NCI-H69 (cell line): ENCODE results near the gene LRFN2.

Source experiments
- DNase-seq: peaks from one replicate; lab custom pipeline; 2025; lab: John Stamatoyannopoulos, UW

The LRFN2 gene

GRCh38 chr6:40543776-40544175 is 43.4 kb downstream of the LRFN2 start:
- peak; percentile 59 for DNase-seq

DNA sequence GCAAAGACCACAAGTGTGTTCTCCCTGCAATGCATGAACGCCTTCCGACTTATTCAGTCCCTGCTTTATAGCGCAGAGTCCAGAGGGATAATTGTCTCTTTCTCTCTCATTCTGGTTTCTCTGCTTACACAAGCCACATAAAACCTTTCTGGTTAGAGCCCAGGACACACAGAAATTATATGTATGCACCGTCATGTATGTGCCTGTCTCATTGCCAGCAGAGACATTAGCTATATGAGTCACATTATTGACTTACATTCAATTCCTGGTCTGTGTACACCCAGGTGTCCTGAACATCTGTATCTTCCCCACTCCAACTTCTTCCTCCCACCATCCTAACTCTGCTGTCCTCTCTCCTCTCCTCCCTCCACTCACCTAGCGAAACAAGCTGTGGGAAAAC is 44.0 kb downstream of the LRFN2 start:
- peak; percentile 85 for DNase-seq

DNA sequence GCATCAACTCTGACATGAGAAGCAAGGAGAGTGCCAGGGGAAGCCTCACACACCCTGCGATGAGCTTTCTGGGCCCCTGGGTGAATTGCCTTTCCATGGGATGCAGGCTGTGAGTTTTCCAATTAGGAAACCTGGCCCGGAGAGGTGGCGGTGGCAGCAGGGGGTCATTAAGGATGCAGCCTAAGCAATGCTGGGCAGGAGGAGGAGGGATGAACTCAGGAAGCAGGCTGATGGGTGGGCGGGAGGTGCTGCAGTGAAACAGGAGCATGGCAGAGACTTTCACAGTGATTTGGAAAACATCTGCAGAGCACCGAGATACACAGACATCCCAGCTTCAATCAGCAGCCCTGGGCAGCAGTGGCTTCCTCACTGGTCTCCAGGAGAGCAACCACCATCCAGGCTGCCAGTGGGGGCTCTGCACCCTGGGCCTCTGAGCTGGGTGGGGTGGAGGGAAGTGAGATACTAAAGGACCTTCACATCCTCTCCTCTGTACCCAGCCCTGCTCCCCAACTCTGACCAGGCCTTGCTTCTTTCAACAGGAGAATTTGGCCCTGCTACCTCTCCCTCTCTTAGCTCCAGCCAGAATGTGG is 44.9 kb downstream of the LRFN2 start:
- peak; percentile 42 for DNase-seq

DNA sequence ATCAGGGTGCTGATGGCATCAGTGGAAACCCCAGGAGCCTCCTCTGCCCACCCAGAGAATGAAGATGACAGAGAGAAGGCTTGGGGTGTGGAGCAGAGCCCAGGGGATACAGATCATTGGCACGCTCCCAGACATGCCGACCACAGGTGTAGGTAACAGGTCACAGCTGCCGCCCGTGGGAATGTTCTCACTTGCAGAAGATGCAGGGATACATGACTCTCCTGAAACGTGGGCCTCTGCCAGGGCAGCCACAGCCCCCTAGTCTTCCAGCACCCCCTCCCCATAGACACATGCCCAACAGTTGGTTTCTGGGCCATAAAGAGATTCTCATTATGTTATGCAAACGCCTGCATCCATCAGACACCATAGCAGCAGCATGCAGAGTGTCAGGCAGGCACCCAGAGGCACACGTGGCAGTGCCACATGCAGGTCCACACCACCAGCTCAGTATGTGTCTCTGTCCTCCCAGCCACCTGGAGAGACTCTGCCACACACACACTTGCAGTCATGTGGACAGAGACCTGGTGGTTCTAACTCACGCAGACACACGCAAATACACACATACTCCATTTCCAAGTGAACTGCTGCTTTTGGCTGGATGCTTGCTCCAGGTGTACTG is 45.5 kb downstream of the LRFN2 start:
- peak; percentile 52 for DNase-seq

GRCh38 chr6:40540790-40541189 is 46.4 kb downstream of the LRFN2 start:
- DNase-seq: no peak

- DNase-seq: no peak
Measured at GRCh38 chr6:40539853-40540252, 47.3 kb downstream of the LRFN2 start.

- no peak for DNase-seq
Measured at GRCh38 chr6:40538556-40538955, 48.6 kb downstream of the LRFN2 start.

DNA sequence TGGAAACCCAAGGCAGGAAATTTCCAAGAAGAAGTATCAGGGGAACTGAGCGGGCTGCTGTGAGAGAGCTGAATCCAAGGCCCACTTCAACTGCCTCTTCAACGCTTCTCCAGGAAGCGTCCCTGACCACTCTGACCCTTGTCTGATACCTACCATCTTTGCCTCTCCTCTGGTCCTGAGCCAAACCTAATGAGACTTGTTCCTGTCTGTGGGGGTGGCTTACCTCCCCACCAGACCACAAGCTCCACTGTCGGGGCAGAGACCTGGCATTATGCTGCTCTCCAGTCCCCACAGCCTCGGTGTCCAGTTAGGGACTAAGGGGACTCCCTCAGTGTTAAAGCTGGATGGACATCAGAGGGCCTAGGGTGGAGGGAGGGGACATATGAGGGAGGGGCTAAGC is 49.7 kb downstream of the LRFN2 start:
- no peak for DNase-seq

- DNase-seq: peak; percentile 23
Measured at GRCh38 chr6:40536442-40536841, 50.7 kb downstream of the LRFN2 start.

DNA sequence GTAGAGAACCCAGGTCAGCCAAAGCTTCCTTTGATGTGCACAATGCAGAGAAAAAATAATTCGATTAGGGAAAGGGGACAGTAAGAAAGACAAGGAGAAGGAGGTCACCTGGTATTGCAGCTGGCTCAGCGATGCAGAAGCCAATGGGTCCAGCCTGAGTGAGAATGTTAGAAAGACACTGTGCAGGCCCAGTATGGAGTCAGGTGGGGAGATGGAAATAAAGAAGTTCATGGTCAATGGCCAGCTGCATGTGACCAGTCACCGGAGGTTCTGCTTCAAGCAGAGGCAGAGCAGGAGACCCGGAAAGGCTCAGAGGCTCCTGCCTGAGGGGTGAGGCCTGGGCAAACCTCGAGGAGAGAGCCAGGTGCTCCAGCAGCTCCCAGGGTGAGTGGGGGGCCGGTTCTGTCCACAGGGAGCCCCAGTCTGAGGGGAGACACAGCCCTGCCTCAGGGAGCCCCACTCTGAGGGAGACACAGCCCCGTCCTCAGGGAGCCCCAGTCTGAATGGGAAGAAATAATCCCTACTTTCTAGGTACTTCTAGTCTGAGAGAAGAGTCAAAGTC is 51.3 kb downstream of the LRFN2 start:
- DNase-seq: no peak

GRCh38 chr6:40535110-40535818 is 51.9 kb downstream of the LRFN2 start:
- peak; percentile 90 for DNase-seq

DNA sequence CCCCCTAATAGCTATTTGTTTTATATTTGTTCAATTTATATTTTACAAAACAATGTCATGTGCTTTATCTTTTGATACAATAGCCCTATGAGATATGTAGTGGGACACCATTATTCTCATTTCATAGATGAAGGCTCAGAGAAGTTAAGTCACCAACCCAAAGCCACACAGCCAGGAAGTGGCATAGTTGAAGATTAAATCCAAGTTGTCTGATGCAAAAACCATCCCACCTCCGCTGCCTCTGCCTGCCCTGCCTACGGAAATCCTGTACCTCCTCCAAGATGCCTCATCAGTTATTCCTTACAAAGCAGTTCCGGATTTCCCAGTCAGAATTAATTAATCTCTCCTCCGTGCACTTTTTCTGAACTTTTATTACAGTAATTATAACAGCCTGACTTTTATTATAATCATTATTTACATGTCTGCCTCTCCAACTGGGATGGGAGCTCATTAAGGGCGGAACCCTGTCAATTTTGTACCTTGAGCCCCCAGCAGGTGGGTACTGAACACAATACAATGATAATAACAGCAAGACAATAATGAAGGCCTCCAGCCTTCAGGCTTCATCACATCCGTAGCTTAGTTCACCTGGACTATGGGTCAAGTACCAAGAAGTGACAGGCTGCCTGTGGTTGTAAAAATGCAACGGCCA is 54.7 kb downstream of the LRFN2 start:
- DNase-seq: peak; percentile 99

GRCh38 chr6:40529919-40530318 is 57.2 kb downstream of the LRFN2 start:
- no peak for DNase-seq

DNA sequence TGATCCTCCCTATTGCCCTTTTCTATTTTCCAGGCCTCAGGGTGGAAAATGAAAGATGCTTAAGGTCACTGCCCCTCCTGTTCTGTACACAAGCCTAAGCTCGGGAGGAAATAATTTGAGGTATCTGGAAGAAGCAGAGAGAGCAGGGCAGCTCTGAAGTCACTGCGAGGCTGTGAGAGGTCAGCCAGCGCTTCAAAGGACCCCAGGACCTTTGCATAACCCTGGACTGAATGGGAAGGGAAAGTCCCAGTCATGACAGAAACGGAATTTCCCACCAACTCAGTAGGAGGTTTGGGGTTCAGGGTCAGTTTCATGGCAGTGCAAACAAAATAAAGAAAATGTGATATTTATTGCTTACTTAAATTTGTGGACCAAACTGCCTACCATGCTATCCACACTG is 58.1 kb downstream of the LRFN2 start:
- peak; percentile 55 for DNase-seq

DNA sequence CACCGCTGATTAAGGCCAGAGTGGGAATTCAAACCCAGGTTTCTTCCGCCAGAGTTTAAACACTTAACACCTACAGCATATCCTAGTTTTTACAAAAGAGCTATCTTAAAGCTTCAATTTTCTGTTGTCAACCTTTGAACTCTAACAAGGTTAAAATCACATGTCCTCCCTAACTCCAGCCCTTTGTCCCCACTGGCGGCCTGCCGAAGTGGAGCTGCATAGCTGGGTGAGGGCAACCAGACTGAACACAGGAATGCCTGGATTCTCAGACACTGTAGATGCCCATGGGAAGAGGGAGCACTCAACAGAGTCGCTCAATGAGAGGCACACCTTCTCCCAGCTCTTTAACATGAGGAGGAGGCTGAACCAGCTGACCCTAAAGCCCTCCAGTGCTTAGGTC is 59.1 kb downstream of the LRFN2 start:
- no peak for DNase-seq

GRCh38 chr6:40526036-40526435 is 61.1 kb downstream of the LRFN2 start:
- DNase-seq: no peak

DNA sequence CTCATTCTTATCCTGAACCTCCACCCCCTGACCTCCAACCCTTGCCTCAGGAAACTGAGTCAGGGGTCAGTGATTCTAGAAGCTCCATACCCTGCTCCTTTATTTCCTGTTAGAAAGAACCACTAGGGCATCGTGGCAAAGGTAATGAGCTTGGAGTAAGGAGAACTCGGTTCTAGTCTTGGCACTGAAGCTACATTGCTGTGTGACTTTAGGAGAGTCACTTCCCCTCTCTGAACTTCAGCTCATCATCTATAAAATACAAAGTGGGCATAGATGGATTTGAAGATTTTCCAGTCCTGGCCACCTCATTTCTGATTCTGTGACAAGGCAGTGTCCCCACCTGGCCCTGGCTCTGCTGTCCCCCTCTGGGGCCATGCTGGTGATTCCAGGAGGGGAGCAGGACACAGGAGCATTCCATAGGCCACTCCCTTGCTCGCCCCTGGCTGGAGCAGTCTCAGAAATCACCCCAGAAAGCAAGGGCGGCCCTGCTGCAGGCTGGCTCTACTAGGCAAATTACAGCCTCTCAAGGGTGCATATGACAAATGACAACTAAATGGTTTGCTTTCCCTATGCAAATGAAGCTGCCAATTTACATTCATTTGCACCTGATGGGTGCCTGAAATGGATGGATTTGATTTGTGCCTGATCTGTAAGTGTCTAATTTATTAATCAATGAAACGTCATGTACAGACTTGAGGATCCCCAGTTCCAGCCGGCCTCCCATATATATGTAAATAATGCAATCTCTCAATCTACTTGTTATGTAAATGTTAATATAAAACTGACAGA is 62.2 kb downstream of the LRFN2 start:
- DNase-seq: peak; percentile 73

GRCh38 chr6:40523505-40524172 is 63.5 kb downstream of the LRFN2 start:
- DNase-seq: peak; percentile 23

DNA sequence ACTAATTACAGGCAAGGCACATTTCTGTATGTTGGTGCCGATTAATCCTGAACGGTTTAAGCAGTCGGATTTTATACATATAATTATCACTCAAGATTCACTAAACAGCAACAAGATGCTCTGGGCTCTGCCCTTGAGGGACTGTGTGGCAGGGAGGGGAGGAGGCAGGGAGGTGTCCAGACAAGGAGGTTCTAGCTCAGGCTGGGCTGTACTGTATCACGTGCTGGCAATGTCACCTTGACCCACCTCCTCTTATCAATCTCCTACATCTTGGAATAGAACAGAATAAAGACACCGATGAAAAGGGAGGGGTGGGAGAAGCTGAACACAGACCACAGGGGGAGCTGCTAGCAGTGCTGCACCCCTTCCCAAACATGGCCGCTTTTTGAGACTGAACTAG is 65.7 kb downstream of the LRFN2 start:
- DNase-seq: no peak

DNA sequence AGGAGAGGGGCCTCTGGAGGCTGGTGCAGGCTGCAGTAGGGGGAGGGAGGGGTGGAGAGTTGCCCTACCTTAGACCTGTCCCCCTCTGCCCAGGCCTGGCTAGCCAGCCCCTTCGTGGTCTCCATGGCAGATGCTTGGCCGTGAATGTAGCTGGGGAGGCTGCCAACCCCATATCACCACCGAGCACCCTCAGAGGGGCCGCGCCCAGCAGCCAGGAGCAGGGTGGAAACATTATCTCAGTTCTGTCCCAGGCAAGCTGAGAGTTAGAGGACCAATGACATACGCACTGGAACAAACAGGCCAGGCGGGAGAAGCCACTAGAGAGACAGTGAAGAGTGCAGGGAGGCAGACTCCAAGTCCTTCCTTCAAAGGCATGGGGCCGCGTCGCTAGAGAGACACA is 66.5 kb downstream of the LRFN2 start:
- no peak for DNase-seq

- no peak for DNase-seq
Measured at GRCh38 chr6:40520084-40520483, 67.1 kb downstream of the LRFN2 start.
